HepG2 (cell line): ENCODE results near the gene SKIL. TPM values are rescaled to one million over a fixed set of nuclear protein-coding genes. Genes with fewer than 3 reads are reported as not detected.

ENCODE experiments used
- ATAC-seq: fragments of 200-7000 bp; cut with Tn5 transposase; 3 replicates; pipeline ENCODE4 v1.9.1; 2020; ENCODE audit warnings: mild to moderate bottlenecking, moderate library complexity
- BruUV-seq: library from RNA; stranded (reverse); fragments of 400-500 nt; replicated peaks from 2 replicates; lab custom pipeline; 2021; lab: Mats Ljungman, UMichigan
- CTCF ChIA-PET: fragments of 300-600 bp; formaldehyde crosslinking; extraction: SDS; loops from one replicate; lab custom pipeline; 2021; ENCODE audit warnings: low total read pairs, inconsistent platforms, low intra/inter-chr PET ratio; lab: Yijun Ruan, JAX
- POLR2A ChIA-PET: fragments of 350-600 bp; sonication (Branson Sonifier 250); formaldehyde crosslinking; loops from one replicate; lab custom pipeline; 2020; ENCODE audit warnings: antibody characterized with exemption, inconsistent platforms; lab: Yijun Ruan, JAX
- DNase-seq: peaks from one replicate; pipeline ENCODE4 v3.0.0-alpha.2; 2015; ENCODE audit warnings: low spot score
- FAIRE-seq: peaks from 3 replicates; lab custom pipeline; 2011; peaks lifted over from hg19 to GRCh38; lab: Jason Lieb, UNC
- H2AFZ ChIP-seq: one replicate; pipeline ENCODE4 v1.6.1; 2011; ENCODE audit warnings: low read length, inconsistent platforms
- H3K27ac ChIP-seq: fragments of 300-600 bp; 3 replicates; pipeline ENCODE4 v1.8.0; 2011; ENCODE audit warnings: mixed run types, mild to moderate bottlenecking, mixed read lengths, low read length, inconsistent platforms; ENCODE audit not compliant: insufficient read depth; ENCODE audit errors: extremely low read length
- H3K27me3 ChIP-seq, 2 experiments: fragments of 200-600 bp in 1 of 2; 2 replicates in 1 of 2; 3 replicates in 1 of 2; pipeline versions ENCODE4 v1.6.0 to v1.8.0; 2011; ENCODE audit warnings: low read length in 2 of 2, mild to moderate bottlenecking in 2 of 2, moderate library complexity in 2 of 2, inconsistent platforms in 1 of 2; ENCODE audit not compliant: insufficient read depth in 2 of 2, control insufficient read depth in 1 of 2
- H3K36me3 ChIP-seq, 2 experiments: fragments of 200-600 bp in 1 of 2; replicated peaks in 1 of 2; 2 replicates in 1 of 2; 3 replicates in 1 of 2; pipeline versions ENCODE4 v1.5.1 to v1.8.0; 2011; ENCODE audit warnings: low read length in 2 of 2, inconsistent platforms in 1 of 2; ENCODE audit not compliant: insufficient read depth in 2 of 2, control insufficient read depth in 1 of 2
- H3K4me1 ChIP-seq: 2 replicates; pipeline ENCODE4 v1.5.1; 2012; ENCODE audit warnings: low read length, inconsistent platforms; ENCODE audit not compliant: insufficient read depth
- H3K4me2 ChIP-seq: 2 replicates; pipeline ENCODE4 v1.6.0; 2011; ENCODE audit warnings: low read depth, low read length, inconsistent platforms
- H3K4me3 ChIP-seq, 3 experiments: fragments of 200-600 bp in 1 of 3; sonication (generic), shearing (Covaris generic) in 1 of 3; replicated peaks in 1 of 3; 2 replicates each; pipeline ENCODE4 v1.5.1; 2011 to 2016; ENCODE audit warnings: low read length in 3 of 3, inconsistent platforms in 2 of 3, low read depth in 2 of 3, mild to moderate bottlenecking in 2 of 3, control low read depth in 1 of 3, mixed read lengths in 1 of 3; ENCODE audit not compliant: insufficient read depth in 1 of 3
- H3K79me2 ChIP-seq: one replicate; pipeline ENCODE4 v1.6.1; 2011; ENCODE audit warnings: low read length, inconsistent platforms; ENCODE audit not compliant: insufficient read depth
- H3K9ac ChIP-seq: 2 replicates; pipeline ENCODE4 v1.6.0; 2011; ENCODE audit warnings: mild to moderate bottlenecking, low read depth, low read length, inconsistent platforms; ENCODE audit not compliant: insufficient read depth
- H3K9me3 ChIP-seq: 2 replicates; pipeline ENCODE4 v1.5.1; 2012; ENCODE audit warnings: mild to moderate bottlenecking, low read length
- H4K20me1 ChIP-seq: 2 replicates; pipeline ENCODE4 v1.6.0; 2011; ENCODE audit warnings: inconsistent platforms, mild to moderate bottlenecking, low read length, moderate library complexity; ENCODE audit not compliant: insufficient read depth
- CENPT ChIP-seq: sonication (generic); formaldehyde crosslinking; IDR thresholded peaks from 2 replicates; pipeline ENCODE4 v1.8.0; 2022; ENCODE audit warnings: low read depth, mild to moderate bottlenecking, moderate library complexity, missing genetic modification reagents
- CTCF ChIP-seq: sonication (generic); formaldehyde crosslinking; IDR thresholded peaks from 2 replicates; pipeline ENCODE4 v1.5.0; 2020; ENCODE audit warnings: mild to moderate bottlenecking, missing genetic modification reagents, moderate library complexity
- ETS1 ChIP-seq: sonication (generic); formaldehyde crosslinking; IDR thresholded peaks from 2 replicates; pipeline ENCODE4 v1.4.0; 2020; ENCODE audit warnings: missing genetic modification reagents
- HNF4G ChIP-seq, 2 experiments: sonication (generic) in 1 of 2; formaldehyde crosslinking in 1 of 2; IDR thresholded peaks; 2 replicates each; pipeline versions ENCODE4 v1.4.0 to v1.6.1; 2011 to 2020; ENCODE audit warnings: borderline replicate concordance in 2 of 2, low read depth in 2 of 2, mild to moderate bottlenecking in 2 of 2, low read length in 1 of 2, missing genetic modification reagents in 1 of 2, moderate library complexity in 1 of 2
- KLF12 ChIP-seq: sonication (generic); formaldehyde crosslinking; IDR thresholded peaks from 2 replicates; pipeline ENCODE4 v1.4.0; 2020; ENCODE audit warnings: missing genetic modification reagents, borderline replicate concordance
- MYPOP ChIP-seq: sonication (generic); formaldehyde crosslinking; IDR thresholded peaks from 2 replicates; pipeline ENCODE4 v1.8.1; 2023; ENCODE audit warnings: mild to moderate bottlenecking, moderate library complexity, missing genetic modification reagents
- NFYB ChIP-seq: sonication (generic); formaldehyde crosslinking; IDR thresholded peaks from 2 replicates; pipeline ENCODE4 v1.4.0; 2020; ENCODE audit warnings: missing genetic modification reagents
- POGK ChIP-seq: sonication (generic); formaldehyde crosslinking; conservative IDR thresholded peaks from 2 replicates; pipeline ENCODE4 v1.8.0; 2022; ENCODE audit warnings: mild to moderate bottlenecking, moderate library complexity, missing genetic modification reagents
- ZFP36L2 ChIP-seq: sonication (generic); formaldehyde crosslinking; IDR thresholded peaks from 2 replicates; pipeline ENCODE4 v1.4.0; 2020; ENCODE audit warnings: missing genetic modification reagents
- ZFY ChIP-seq: sonication (generic); formaldehyde crosslinking; IDR thresholded peaks from 2 replicates; pipeline ENCODE4 v1.4.0; 2020; ENCODE audit warnings: missing genetic modification reagents
- ZNF263 ChIP-seq: sonication (generic); formaldehyde crosslinking; IDR thresholded peaks from 2 replicates; pipeline ENCODE4 v1.4.0; 2020; ENCODE audit warnings: missing genetic modification reagents
- ZNF333 ChIP-seq: sonication (generic); formaldehyde crosslinking; IDR thresholded peaks from 2 replicates; pipeline ENCODE4 v1.4.0; 2020; ENCODE audit warnings: mild to moderate bottlenecking, missing genetic modification reagents, borderline replicate concordance
- ZNF768 ChIP-seq: sonication (generic); formaldehyde crosslinking; IDR thresholded peaks from 2 replicates; pipeline ENCODE4 v1.4.0; 2020; ENCODE audit warnings: missing genetic modification reagents
- ZNF839 ChIP-seq: sonication (generic); formaldehyde crosslinking; IDR thresholded peaks from 2 replicates; pipeline ENCODE4 v1.4.0; 2020; ENCODE audit warnings: missing genetic modification reagents, mild to moderate bottlenecking, borderline replicate concordance
- WGBS: methylation state at CpG from one replicate; pipeline ENCODE4 v1.1.6; 2017; ENCODE audit warnings: low lambda C conversion rate; 5-methylcytosine and 5-hydroxymethylcytosine counted together
- in situ Hi-C: cut with HindIII; loops from 2 replicates; pipeline ENCODE4 v1.10.0; 2017; ENCODE audit warnings: low pct_unique_long_range_greater_than_20kb; ENCODE audit not compliant: extremely low pct_ligation_motif_present
- intact Hi-C: fragments of 100-400 bp; cut with micrococcal nuclease; formaldehyde crosslinking; loops from one replicate; pipeline ENCODE4 v1.10.0; 2022; ENCODE audit not compliant: unreplicated experiment
- polyA plus RNA-seq, 8 experiments: library from polyadenylated mRNA; depleted of rRNA in 3 of 8; stranded (reverse) in 7 of 8; unstranded in 1 of 8; fragments of >200 nt; fragmentation: Illumina TruSeq in 4 of 8; extraction: Trizol in 4 of 8; gene quantifications; 2 replicates each; pipeline versions ENCODE4 v1.2.1 to v1.2.3, GENCODE V29; 2011 to 2016; ENCODE audit warnings: low read depth in 4 of 8, missing spikeins in 1 of 8, mixed read lengths in 1 of 8; ENCODE audit not compliant: insufficient read depth in 1 of 8
- total RNA-seq, 5 experiments: library from RNA; depleted of rRNA; stranded (reverse); fragments of >200 nt; fragmentation: Illumina TruSeq; extraction: Trizol; gene quantifications; 2 replicates each; pipeline ENCODE4 v1.2.3, GENCODE V29; 2016; ENCODE audit warnings: low read depth in 1 of 5

Gene SKIL
- total and polyA plus RNA-seq, 2 of the 13 experiments (the other 11 are each of a cell fraction or from before 2014, with no cell fraction given): 5.2 to 20.7 TPM

- Histone ChIP-seq H3K4me3 (peak within 1 kb of the TSS; percentile 54 to 74 (median 55)), H3K27me3 (no peaks in the 10 kb centered on the region; a peak in 1 of 5 replicates), H3K4me2 (peak within 1 kb of the TSS; percentile 90), H3K36me3 (no peaks in the 10 kb centered on the region), H2AFZ (peak within 1 kb of the TSS; percentile 20), H3K79me2 (no peaks in the 10 kb centered on the region), H3K9ac (peak within 1 kb of the TSS; percentile 26; the same call in 1 of the 2 replicates), H3K4me1 (peaks cover 51% of the 10 kb centered on the region), H3K9me3 (no peaks in the 10 kb centered on the region), H4K20me1 (no peaks in the 10 kb centered on the region), H3K27ac (no peak within 1 kb of the TSS)
- peak; percentile 81 for ATAC-seq
- intact Hi-C loops (loop anchor here (1.0 kb wide), 1 partner anchor 81 kb away; no protein-coding TSS in a partner anchor), in situ Hi-C loops (loop anchor here (10.0 kb wide), 1 partner anchor 276 kb away; no protein-coding TSS in a partner anchor)
- ChIA-PET CTCF (no interaction called here), POLR2A (no interaction called here)
- WGBS: 30% methylated on average over 32 of the region's 79 CpGs
- no TSS peak for BruUV-seq
- no peak for FAIRE-seq
- DNase-seq: no peak
- TF ChIP-seq MYPOP (0 out of 2 replicates have a peak, but pooled peaks have one; percentile 69), ZNF768 (CRISPR knock-in tag) (peak; percentile 37; the same call in 1 of the 2 replicates), ZFP36L2 (CRISPR knock-in tag) (no peak), ZFY (CRISPR knock-in tag) (0 out of 2 replicates have a peak, but pooled peaks have one; percentile 15), CENPT (CRISPR knock-in tag) (peak; percentile 23; the same call in 1 of the 2 replicates), POGK (CRISPR knock-in tag) (0 out of 2 replicates have a peak, but pooled peaks have one; percentile 52), ZNF263 (CRISPR knock-in tag) (peak; percentile 89), ZNF839 (CRISPR knock-in tag) (0 out of 2 replicates have a peak, but pooled peaks have one; percentile 39), NFYB (CRISPR knock-in tag) (peak; percentile 59; the same call in 1 of the 2 replicates), ZNF333 (CRISPR knock-in tag) (no peak), HNF4G (IDR thresholded peaks at IDR 0.05; ENCODE audit: borderline replicate concordance, low read depth, low read length) (no peak), HNF4G (CRISPR knock-in tag; IDR thresholded peaks at IDR 0.05; ENCODE audit: borderline replicate concordance, low read depth) (0 out of 2 replicates have a peak, but pooled peaks have one; percentile 37), CTCF (CRISPR knock-in tag) (peak; percentile 30; the same call in 1 of the 2 replicates), KLF12 (CRISPR knock-in tag) (0 out of 2 replicates have a peak, but pooled peaks have one; percentile 43), ETS1 (no peak)
Measured at GRCh38 chr3:170418422-170419398, 61.2 kb downstream of the SKIL start, which contains the start of gene CLDN11. Gene CLDN11, plus strand, starts transcription at chr3:170418868. Its CDS starts 199 bp downstream, at chr3:170419067.
